NCI-H187 (cell line): ENCODE data around the gene SEC23A.
"Not testable (repeated sequence)": the region's sequence is repeated elsewhere in the genome, so short reads cannot be mapped to it uniquely, and the experiment has no call there.

ENCODE experiments used
- DNase-seq, 2 experiments: peaks; one replicate each; lab custom pipeline; 2025; lab: John Stamatoyannopoulos, UW

Gene SEC23A

DNA sequence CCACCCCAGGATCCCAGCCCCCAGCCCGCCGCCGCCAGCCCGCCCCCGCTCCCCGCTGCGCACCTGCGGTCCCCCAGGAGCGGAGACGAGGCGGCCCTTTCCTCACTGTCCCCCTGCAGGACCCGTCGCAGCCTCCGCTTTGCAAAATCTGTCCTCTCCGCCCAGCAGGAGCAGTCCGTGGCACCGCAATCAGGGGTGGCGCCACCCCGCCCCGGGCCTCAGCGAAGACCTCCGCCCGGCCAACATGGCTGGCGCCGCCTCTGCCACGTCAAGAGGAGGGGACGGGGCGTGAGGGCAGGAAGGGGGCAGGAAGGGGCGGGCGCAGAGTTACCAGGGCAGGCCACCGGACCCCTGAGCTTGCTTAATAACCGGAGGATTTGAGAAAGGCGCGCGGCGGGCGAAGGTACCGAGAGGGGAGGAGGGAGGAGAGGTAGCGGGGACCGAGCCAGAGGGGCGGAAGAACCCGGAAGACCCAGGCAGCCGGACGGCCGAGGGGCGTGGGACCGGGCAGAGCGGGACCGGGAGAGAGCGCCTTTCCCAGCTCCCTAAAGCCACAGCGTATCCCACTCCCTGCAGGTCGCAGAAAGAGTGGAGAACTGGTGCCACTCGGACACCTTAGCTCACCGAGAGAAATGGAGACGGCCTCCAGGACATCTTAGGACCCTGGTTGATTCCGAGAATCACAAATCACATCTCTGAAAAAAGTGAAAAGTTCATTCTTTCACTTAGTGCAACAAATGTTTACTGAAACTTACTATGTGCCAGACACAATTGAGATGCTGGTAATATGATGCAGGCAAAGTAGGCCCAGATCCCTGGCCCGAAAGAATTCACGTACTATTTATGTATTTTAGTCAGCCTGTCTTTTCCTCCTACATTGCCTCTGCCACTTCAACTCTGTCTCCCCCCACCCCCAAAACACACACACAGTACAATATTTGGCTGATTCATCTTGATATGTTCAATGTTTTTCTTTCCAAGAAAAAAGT lies at the start of gene SEC23A:
Gene SEC23A, minus strand, starts transcription at position 267 of the 989 bp plus-strand sequence. CDS start 7,117 bp downstream, outside the sequence.
- DNase-seq, result peak; percentile 61 to 76

DNA sequence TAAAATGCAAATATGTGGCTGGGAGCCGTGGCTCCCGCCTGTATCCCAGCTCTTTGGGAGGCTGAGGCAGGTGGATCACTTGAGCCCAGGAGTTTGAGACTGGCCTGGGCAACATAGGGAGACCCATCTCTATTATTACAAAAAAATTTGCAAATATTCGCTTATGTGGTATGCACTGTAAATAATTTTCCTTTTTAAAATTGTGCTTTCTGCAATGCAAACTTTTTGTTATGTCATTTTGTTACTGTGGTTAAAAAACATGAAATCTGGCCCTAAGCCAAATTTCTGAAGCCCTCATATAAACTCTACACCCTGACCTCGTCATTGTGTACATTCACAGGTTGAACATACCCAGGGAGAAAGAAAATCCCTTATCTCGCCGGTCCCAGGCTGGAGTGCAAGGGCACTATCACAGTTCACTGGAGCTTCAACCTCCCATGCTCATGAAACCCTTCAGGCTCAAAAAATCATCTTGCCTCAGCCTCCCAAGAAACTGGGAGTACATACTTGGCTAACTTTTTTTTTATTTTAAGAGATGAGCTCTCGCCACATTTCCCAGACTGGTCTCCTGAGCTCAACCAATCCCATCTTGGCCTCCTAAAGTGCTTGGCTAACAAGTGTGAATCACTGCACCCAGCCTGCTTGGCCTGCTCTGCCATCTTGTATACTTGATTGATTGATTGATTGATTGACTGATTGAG lies 42.4 kb upstream of the SEC23A start:
- no peak for DNase-seq

GRCh38 chr14:39143226-39143625 lies 40.2 kb upstream of the SEC23A start:
- DNase-seq, result not testable (repeated sequence)

DNA sequence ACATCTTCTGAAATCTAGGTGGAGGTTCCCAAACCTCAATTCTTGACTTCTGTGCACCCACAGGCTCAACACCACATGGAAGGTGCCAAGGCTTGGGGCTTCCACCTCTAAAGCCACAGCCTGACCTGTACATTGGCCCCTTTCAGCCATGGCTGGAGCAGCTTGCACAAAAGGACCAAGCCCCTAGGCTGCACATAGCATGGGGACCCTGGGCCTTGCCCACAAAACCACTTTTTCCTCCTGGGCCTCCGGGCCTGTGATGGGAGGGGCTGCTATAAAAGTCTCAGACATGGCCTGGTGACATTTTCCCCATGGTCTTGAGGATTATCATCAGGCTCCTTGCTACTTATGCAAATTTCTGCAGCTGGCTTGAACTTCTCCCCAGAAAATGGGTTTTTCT lies 38.6 kb upstream of the SEC23A start:
- DNase-seq, result not testable (repeated sequence)

- no peak for DNase-seq
Measured at GRCh38 chr14:39140170-39140569, 37.1 kb upstream of the SEC23A start.

- DNase-seq, result no peak
Measured at GRCh38 chr14:39138440-39138839, 35.4 kb upstream of the SEC23A start.

DNA sequence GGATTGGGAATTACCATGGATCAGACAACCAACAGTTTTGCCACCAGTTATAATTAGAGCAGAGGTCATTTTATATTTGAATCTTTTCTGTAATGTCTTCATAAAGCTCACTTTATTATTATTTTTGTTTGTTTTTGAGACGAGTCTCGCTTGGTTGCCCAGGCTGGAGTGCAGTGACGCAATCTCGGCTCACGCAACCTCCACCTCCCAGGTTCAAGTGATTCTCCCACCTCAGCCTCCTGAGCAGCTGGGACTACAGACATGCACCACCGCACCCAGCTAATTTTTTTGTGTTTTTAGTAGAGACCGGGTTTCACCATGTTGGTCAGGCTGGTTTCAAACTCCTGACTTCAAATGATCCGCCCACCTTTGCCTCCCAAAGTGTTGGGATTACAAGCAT lies 34.8 kb upstream of the SEC23A start:
- not testable (repeated sequence) for DNase-seq

- DNase-seq, result no peak
Measured at GRCh38 chr14:39122330-39123138, 19.5 kb upstream of the SEC23A start.

GRCh38 chr14:39114073-39114838 lies 11.2 kb upstream of the SEC23A start, which contains the start of gene GEMIN2:
TSS of gene GEMIN2 (plus strand) at chr14:39114323. CDS start at chr14:39114339, 16 bp downstream.
- DNase-seq, result peak; percentile 93 to 94

GRCh38 chr14:39113685-39114072 lies 10.6 kb upstream of the SEC23A start:
- DNase-seq, result no peak

DNA sequence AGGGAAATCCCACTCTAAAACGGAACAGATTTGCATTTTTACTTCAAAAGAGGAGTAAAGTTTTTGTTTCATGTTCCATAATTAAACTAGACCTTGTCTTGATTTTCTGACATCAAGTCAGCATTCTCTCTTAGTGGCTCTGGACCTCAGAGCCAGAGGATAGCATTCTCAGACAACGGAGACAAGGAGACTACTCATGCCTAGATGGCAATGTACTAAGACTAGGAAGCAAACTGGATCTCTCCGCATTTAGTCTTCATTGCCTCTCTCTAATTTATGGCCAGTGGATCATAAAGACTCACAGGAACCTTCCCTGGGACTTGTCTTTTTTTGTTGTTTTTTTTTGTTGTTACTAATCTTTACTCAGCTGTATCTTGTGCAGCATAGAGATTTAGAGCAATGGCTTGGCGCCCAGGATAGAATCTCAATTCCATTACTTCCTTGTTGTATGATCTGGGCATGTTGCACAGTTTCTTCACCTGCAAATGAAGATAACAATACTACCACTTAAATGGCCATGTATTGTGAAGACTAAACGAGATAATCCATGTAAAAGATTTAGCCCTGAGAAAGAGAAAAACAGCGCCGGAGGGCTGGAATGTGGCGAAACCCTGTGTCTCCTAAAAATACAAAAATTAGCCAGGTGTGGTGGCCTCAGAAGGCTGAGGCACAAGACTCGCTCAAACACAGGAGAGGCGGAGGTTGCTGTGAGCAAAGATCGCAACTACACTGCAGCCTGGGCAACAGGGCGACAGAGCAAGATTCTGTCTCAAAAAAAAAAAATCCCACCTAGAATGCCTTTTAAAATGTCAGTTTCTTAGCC lies 7.1 kb upstream of the SEC23A start:
- no peak for DNase-seq

GRCh38 chr14:39108791-39109190 lies 5.8 kb upstream of the SEC23A start:
- no peak for DNase-seq

DNA sequence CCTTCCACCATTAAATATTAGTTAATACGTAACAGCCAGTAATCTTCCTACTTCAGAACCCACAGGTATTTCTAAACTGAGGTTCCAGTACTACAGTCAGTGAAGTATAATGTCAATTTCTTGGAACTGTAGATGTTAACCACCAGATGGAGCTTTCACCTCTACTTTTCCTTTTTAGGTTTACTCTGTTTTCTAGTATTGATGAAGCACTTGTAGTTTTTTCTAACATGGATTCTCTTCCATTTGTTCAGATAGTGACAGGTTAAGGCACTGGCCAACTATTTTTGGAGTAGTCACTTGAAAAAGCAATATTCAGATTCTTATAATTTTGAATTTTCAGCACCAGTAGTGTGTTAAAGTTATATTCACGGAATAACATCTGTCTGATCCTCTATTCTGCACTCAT lies 4.6 kb upstream of the SEC23A start:
- no peak for DNase-seq

GRCh38 chr14:39104078-39104801 lies 1.2 kb upstream of the SEC23A start:
- not testable (repeated sequence) for DNase-seq

- DNase-seq, result peak in 1 of 2 experiments; percentile 22
Measured at GRCh38 chr14:39102265-39102968, 618 bp downstream of the SEC23A start.

GRCh38 chr14:39099748-39100147 lies 3.3 kb downstream of the SEC23A start:
- no peak for DNase-seq

DNA sequence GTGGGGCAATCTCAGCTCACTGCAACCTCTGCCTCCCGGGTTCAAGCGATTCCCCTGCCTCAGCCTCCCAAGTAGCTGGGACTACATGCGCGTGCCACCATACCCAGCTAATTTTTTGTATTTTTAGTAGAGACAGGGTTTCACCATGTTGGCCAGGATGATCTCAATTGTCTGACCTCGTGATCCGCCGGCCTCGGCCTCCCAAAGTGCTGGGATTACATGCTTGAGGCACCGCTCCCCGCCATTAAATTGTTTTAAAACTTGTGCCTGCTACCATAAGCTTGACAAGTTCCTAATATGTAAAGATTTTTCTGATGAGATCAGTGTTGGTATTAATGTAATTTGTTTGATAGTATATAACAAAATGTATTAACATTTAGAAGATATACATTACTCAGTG lies 3.8 kb downstream of the SEC23A start:
- not testable (repeated sequence) for DNase-seq

DNA sequence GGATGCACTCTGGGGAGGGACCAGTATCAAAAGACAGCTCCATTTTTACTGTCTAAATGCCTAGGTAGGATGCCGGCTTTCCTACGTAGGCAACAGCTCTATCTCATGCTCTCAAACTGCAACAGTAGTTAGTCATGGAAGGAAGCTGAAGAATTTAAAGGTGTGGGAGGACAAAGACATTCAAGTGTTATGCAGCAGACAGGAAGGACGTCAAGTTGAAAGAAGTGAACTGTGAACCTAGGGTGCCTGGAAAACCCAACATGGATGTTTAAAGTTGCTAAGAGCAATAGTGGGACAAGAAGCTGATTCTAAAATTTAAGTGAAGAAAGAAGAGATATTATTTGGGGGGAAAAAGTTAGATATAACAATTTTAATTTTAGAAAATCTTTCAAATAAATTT lies 5.9 kb downstream of the SEC23A start:
- no peak for DNase-seq

DNA sequence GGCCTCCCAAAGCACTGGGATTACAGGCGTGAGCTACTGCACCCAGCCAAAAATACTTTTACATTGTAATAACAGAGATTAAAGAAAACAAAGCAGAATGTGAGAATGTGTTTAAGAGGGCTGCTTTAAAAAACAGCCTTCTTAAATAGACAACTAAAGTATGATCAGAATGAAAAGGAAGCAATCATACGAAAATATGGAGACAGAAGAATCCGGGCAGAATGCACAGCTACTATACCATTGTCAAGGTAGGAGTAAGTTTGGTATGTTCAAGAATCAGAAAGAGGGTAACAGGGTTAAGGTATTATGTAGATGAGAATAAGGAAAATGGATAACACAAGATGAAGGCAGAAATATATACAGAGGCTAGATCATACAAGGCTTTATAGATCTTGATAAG lies 8.5 kb downstream of the SEC23A start:
- DNase-seq, result no peak
